Measurements from ENCODE around the gene KIF1B.

- TF ChIP-seq POLR2A (IDR thresholded peaks at IDR 0.05), result no peak
- TF ChIP-seq CTCF (IDR thresholded peaks at IDR 0.05), result no peak
These were observed 57.6 kb downstream of the KIF1B start for GRCh38 chr1:10267921-10268320.

Measured in Peyer's patch (tissue), 4 donors.